ENCODE measurements around the gene FRMPD1. TPM values are rescaled to one million over a fixed set of nuclear protein-coding genes. Genes with fewer than 3 reads are reported as not detected.

FRMPD1 gene
- total and polyA plus RNA-seq, 11 donors, result 0.03 to 1.9 (median 0.75) TPM

DNA sequence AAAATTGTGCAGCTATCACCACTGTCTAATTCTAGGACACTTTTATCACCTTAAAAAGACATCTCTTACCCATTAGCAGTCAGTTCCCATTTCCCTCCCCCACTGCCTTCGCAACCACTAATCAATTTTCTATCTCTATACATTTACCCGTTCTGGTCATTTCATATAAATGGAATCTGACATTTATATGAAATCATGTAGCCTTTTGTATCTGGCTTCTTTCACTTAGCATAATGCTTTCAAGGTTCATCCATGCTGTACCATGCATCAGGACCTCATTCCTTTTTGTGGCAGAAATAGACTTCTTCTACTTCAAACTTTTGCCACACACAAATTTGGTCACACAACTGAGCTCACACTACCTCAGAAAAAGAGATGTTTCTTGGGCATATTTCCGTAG, 32.2 kb downstream of the FRMPD1 start:
- Histone ChIP-seq H3K4me3 (no peak overlapping the region), H3K27me3 (no peaks in the 10 kb centered on the region), H3K4me1 (peaks cover 0 to 13% (median 0%) of the 10 kb centered on the region in 12 donors), H3K9me3 (no peaks in the 10 kb centered on the region), H3K36me3 (no peaks in the 10 kb centered on the region), H3K27ac (no peak overlapping the region)
- intact Hi-C loops (cut with DNase I), result loop anchor here in 1 of 10 donors (10.0 kb wide), 1 partner anchor 58 kb away; no protein-coding TSS in a partner anchor
- WGBS, 4 donors, result 66 to 83% (median 75%) methylated on average over 3 of the region's 3 CpGs
- no peak for DNase-seq
- no peak for ATAC-seq
- TF ChIP-seq, protein P1, sequence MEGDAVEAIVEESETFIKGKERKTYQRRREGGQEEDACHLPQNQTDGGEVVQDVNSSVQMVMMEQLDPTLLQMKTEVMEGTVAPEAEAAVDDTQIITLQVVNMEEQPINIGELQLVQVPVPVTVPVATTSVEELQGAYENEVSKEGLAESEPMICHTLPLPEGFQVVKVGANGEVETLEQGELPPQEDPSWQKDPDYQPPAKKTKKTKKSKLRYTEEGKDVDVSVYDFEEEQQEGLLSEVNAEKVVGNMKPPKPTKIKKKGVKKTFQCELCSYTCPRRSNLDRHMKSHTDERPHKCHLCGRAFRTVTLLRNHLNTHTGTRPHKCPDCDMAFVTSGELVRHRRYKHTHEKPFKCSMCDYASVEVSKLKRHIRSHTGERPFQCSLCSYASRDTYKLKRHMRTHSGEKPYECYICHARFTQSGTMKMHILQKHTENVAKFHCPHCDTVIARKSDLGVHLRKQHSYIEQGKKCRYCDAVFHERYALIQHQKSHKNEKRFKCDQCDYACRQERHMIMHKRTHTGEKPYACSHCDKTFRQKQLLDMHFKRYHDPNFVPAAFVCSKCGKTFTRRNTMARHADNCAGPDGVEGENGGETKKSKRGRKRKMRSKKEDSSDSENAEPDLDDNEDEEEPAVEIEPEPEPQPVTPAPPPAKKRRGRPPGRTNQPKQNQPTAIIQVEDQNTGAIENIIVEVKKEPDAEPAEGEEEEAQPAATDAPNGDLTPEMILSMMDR (IDR thresholded peaks at IDR 0.05), result no peak
- no peak for TF ChIP-seq POLR2A (IDR thresholded peaks at IDR 0.05)

DNA sequence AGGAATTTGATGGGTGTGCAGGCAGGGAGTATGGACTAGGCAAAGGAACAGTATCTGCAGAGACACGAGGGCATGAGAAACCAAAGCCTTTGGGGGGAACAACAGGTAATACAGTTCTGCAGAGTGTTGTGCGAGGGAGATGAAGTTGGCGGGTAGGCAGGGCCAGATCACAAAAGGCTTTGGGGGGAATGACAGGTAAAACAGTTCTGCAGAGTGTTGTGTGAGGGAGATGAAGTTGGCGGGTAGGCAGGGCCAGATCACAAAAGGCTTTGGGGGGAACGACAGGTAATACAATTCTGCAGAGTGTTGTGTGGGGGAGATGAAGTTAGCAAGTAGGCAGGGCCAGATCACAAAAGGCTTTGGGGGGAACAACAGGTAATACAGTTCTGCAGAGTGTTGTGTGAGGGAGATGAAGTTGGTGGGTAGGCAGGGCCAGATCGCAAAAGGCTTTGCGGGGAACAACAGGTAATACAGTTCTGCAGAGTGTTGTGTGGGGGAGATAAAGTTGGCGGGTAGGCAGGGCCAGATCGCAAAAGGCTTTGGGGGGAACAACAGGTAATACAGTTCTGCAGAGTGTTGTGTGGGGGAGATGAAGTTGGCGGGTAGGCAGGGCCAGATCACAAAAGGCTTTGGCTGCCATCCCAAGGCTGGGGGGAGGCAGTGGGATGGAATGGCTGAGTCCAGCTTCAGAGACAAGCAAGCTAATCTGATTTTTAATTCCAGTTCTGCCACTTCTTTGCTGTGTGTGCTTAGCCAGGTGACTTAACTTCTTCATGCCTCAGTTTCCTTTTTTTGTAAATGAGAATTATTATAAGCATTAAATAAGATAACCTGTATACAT, 33.0 kb downstream of the FRMPD1 start:
- DNase-seq (no peak), ATAC-seq (no peak)
- WGBS, 4 donors, result 59 to 76% (median 70%) methylated on average over 10 of the region's 10 CpGs
- intact Hi-C loops (cut with DNase I), result loop anchor here in 1 of 10 donors (10.0 kb wide), 1 partner anchor 59 kb away; no protein-coding TSS in a partner anchor
- Histone ChIP-seq H3K27ac (no peak overlapping the region), H3K9me3 (no peaks in the 10 kb centered on the region), H3K4me1 (peaks cover 0 to 6% (median 0%) of the 10 kb centered on the region in 12 donors), H3K4me3 (no peak overlapping the region), H3K36me3 (no peaks in the 10 kb centered on the region), H3K27me3 (no peaks in the 10 kb centered on the region)
- no peak for TF ChIP-seq POLR2A (IDR thresholded peaks at IDR 0.05)
- TF ChIP-seq, protein P1 (IDR thresholded peaks at IDR 0.05), result no peak

DNA sequence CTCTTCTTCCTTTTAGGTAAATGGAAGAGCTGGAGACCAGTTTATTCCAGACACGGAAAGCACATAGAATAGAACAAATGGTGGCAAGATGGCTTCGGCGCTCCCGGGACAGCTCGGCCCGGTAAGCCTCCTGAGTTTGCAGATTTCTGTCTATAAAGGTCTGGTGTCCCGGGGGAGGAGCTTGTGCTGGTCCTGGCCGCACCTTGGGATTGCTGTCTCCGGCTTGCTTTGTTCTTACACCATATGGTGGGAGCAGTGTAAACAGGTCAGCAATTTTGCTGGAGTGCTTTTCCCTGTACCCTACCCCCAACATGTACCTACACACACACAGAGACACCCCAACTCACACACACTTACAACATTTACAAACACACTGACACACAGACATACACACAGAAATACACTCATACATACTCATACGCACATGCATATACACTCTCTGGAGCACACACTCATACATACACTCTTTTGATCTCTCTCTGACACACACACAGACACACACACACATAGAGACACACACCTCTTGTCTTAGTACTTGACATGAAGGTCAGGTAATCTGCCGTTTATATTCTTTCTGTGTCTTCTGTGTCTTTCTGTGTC, 42.0 kb downstream of the FRMPD1 start:
- intact Hi-C loops (cut with DNase I), result loop anchor here in 1 of 10 donors (2.0 kb wide), 1 partner anchor 18 kb away; no protein-coding TSS in a partner anchor
- ATAC-seq, result no peak
- no peak overlapping the region for H3K4me3 ChIP-seq

More for the DNA sequence above, 42.0 kb downstream of the FRMPD1 start:
- no peak for TF ChIP-seq POLR2A (IDR thresholded peaks at IDR 0.05)
- TF ChIP-seq, protein P1 (IDR thresholded peaks at IDR 0.05), result no peak
- peaks cover 0 to 13% (median 0%) of the 10 kb centered on the region in 9 donors for H3K27me3 ChIP-seq
- no peaks in the 10 kb centered on the region for H3K4me1 ChIP-seq
- H3K27ac ChIP-seq, result no peak overlapping the region
- H3K9me3 ChIP-seq, result no peaks in the 10 kb centered on the region
- DNase-seq, result no peak
- no peaks in the 10 kb centered on the region for H3K36me3 ChIP-seq
- WGBS, 4 donors, result 70 to 75% (median 73%) methylated on average over 11 of the region's 11 CpGs

Measured in heart left ventricle (tissue), 16 donors.